Astrocyte of the spinal cord (primary cell): ENCODE measurements around the gene CR1.
A peak's percentile ranks its signal among the peaks of the same experiment; 100 is the strongest.
"Not testable (repeated sequence)": the region's sequence is repeated elsewhere in the genome, so short reads cannot be mapped to it uniquely, and the experiment has no call there.

Experiments used
- DNase-seq: peaks from one replicate; pipeline ENCODE4 v3.0.0; 2011; ENCODE audit warnings: low read depth, low spot score
- H3K4me3 ChIP-seq: 2 replicates; pipeline ENCODE4 v1.5.1; 2011; ENCODE audit warnings: low read depth, mild to moderate bottlenecking, low read length, moderate library complexity
- CTCF ChIP-seq: IDR thresholded peaks from 2 replicates; pipeline ENCODE4 v1.5.1; 2012; ENCODE audit warnings: low read depth, mild to moderate bottlenecking, low read length, inconsistent platforms
- in situ Hi-C: cut with HindIII; loops from 2 replicates; pipeline ENCODE4 v1.10.0; 2017; ENCODE audit warnings: low sequenced_read_pairs

The CR1 gene

GRCh38 chr1:207628776-207629175 is 132.8 kb downstream of the CR1 start:
- no peak for TF ChIP-seq CTCF
- H3K4me3 ChIP-seq: no peak overlapping the region
- no peak for DNase-seq
- in situ Hi-C loops: no loop called here

- no peak overlapping the region for H3K4me3 ChIP-seq
- DNase-seq: no peak
- in situ Hi-C loops: no loop called here
- no peak for TF ChIP-seq CTCF
Observed at GRCh38 chr1:207631137-207631536, 135.2 kb downstream of the CR1 start.

DNA sequence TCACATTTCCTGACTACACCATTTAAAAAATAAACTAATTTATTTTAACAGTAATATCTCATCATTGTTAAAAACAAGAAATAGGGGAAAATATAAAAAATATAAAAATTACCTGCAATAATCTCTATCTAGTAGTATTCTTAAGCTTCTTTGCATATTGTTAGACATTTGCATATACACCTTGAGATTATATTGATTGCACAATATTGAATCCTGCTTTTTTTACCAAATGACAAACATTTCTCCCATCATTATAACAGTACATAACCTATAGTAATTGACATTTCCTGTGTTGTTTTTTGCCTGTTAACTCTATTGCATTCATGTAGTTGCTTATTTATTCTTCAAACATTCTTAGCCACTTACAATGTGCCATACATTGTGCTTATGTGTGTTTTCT is 137.3 kb downstream of the CR1 start:
- in situ Hi-C loops: no loop called here
- DNase-seq: no peak
- no peak for TF ChIP-seq CTCF
- H3K4me3 ChIP-seq: no peak overlapping the region

DNA sequence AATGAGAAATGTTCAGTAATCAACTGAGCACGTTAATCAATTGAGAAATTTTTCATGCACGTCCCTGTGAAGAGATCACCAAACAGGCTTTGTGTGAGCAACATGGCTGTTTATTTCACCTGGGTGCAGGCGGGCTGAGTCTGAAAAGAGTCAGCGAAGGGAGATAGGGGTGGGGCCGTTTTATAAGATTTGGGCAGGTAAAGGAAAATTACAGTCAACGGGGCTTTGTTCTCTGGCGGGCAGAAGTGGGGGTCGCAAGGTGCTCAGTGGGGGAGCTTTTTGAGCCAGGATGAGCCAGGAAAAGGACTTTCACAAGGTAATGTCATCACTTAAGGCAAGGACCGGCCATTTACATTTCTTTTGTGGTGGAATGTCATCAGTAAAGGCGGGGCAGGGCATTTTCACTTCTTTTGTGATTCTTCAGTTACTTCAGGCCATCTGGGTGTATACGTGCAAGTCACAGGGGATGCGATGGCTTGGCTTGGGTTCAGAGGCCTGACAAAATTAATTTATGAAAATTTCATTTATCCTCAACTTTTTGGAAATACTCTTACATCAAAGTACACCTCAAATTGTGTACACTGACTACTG is 137.8 kb downstream of the CR1 start:
- DNase-seq, in situ Hi-C loops, H3K4me3 ChIP-seq: not testable (repeated sequence)

DNA sequence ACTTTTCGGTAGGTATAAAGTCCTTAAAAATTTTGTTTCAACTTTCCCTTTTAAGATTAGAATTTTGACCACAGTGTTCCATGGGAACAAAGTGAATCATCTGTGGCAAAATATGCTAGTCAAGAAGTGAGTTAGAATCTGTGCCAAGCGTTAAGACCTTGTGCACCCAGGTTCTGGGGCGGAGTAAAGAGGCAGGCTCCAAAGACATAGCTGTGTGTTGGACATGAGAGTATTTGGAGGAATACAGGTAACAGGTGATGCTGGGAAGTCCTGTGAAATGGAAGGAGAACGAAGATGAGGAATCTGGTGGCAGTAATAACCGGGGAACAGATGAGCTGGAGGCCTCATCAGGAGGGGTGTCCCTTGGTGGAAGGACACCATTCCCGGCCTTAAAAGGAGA is 138.3 kb downstream of the CR1 start:
- H3K4me3 ChIP-seq, in situ Hi-C loops, DNase-seq: not testable (repeated sequence)

GRCh38 chr1:207635569-207636186 is 139.7 kb downstream of the CR1 start:
- in situ Hi-C loops, DNase-seq, H3K4me3 ChIP-seq: not testable (repeated sequence)

DNA sequence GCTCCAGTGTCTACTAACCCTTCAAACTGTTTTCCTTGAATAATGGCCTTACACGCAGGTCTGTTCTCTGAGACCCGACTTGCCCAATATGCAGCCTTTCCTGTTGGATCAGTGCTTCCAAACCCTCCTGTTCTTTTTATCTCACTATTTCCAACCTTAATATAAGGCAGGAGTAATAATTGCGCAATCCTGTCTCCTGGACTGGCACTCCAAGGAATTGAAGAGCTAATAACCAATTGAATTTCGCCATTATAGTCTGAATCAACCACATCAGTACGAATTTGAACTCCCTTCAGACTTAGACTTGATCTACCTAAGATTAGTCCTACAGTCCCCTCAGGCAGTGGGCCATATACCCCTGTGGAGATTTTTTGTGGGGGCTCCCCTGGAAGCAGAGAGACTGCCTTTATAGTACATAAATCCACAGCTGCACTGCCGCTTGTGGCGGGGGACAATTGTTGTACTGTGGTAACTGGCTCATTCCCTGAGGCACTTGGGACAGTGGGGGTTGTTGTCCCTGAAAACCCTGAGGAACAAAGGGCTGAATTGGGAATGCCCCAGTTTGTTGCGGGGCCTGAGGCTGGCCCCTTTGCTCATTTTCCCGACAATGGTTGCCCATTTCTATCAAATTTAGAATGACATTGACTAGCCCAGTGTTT is 142.7 kb downstream of the CR1 start:
- DNase-seq, H3K4me3 ChIP-seq, in situ Hi-C loops: not testable (repeated sequence)

DNA sequence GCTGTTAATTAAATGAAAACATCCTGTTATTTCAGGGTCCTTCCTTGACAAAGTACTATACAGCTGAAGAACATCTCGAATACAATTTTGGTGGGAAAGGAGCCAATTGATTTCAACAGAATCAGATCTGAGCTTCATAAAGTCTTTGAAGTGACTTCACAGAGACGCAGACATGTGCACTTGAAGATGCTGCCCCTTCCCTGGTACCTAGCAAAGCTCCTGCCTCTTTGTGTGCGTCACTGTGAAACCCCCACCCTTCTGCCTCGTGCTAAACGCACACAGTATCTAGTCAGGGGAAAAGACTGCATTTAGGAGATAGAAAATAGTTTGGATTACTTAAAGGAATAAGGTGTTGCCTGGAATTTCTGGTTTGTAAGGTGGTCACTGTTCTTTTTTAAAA is 143.4 kb downstream of the CR1 start:
- H3K4me3 ChIP-seq, in situ Hi-C loops, DNase-seq: not testable (repeated sequence)

DNA sequence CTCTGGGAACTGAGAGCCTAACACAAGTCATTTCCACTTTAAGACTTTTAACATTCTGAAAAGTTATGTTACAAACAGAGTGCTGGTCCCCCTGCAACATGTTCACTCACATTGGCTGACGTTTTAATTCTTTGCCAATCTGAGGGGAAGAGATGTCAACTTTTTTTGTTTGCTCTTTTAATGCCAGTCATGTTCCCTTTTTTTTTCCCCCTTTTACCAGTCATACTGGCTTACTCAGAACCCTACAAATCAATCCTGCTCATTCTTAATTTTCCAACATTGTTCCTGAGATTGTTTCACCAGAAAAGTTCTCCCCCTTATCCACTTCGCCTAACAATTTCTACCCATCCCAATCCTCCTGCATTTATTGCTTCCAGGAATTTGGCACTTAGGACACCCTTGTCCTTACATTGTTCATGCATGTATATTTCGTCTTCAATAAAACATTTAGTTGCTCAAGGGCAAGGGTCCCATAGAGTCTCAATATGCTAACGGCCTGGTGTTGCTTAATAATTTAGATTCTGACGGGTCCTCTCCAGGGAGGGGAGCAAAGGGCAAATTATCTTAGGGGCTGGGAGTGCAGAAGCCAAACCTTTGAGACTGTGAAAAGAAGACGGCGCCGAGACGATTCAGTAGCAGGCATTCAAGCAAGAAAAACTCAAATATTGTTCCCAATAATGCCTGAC is 148.4 kb downstream of the CR1 start:
- TF ChIP-seq CTCF: no peak
- in situ Hi-C loops: no loop called here
- H3K4me3 ChIP-seq: peak overlapping the region; percentile 56
- DNase-seq: no peak
